ENCODE measurements around the gene GABBR2.

GABBR2 gene

DNA sequence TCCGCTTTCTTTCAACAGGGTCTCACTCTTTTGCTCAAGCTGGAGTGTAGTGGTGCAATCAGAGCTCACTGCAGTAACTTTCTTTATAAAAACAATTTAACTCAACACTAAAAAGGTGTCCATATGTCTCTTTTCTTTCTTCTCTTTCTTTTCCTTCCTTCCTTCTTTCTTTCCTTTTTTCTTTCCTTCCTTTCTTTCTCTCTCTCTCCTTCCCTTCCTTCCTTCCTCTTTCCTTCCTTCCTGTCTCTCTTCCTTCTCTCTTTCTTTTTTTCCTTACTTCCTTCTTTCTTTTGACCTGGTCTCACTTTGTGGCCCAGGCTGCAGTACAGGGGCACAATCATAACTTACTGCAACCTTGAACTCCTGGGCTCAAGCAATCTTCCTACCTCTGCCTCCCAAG lies 427.5 kb downstream of the GABBR2 start:
- in situ Hi-C loops (cut with HindIII; ENCODE audit: low sequenced_read_pairs), result loop anchor here (10.0 kb wide), 2 partner anchors 76 to 156 kb away; no protein-coding TSS in a partner anchor
- TF ChIP-seq, protein P1, sequence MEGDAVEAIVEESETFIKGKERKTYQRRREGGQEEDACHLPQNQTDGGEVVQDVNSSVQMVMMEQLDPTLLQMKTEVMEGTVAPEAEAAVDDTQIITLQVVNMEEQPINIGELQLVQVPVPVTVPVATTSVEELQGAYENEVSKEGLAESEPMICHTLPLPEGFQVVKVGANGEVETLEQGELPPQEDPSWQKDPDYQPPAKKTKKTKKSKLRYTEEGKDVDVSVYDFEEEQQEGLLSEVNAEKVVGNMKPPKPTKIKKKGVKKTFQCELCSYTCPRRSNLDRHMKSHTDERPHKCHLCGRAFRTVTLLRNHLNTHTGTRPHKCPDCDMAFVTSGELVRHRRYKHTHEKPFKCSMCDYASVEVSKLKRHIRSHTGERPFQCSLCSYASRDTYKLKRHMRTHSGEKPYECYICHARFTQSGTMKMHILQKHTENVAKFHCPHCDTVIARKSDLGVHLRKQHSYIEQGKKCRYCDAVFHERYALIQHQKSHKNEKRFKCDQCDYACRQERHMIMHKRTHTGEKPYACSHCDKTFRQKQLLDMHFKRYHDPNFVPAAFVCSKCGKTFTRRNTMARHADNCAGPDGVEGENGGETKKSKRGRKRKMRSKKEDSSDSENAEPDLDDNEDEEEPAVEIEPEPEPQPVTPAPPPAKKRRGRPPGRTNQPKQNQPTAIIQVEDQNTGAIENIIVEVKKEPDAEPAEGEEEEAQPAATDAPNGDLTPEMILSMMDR (IDR thresholded peaks at IDR 0.05; ENCODE audit: low read depth, low read length, missing control alignments), result no peak
- DNase-seq (ENCODE audit: low read depth), result no peak
- H3K4me3 ChIP-seq (ENCODE audit: low read depth, low read length), result no peak overlapping the region

DNA sequence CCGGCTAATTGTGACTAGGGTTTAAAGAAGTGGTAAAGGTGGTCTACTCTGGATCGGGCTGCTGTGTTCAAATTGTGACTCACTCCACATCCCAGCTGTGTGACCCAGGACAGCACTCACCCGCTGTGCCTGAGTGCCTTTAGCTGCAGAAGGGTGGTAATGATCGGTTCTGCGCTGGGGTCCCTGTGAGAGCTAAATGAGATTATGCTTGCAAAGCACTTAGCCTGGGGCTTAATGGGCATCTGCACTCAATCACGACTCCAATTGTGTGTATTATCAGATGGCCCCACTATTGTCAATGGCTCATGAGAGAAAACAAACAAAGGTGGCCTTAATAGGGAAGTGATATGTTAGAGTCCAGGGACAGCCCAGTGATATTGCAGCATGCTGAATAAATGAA lies 428.2 kb downstream of the GABBR2 start:
- TF ChIP-seq, protein P1 (IDR thresholded peaks at IDR 0.05; ENCODE audit: low read depth, low read length, missing control alignments), result no peak
- in situ Hi-C loops (cut with HindIII; ENCODE audit: low sequenced_read_pairs), result loop anchor here (10.0 kb wide), 2 partner anchors 76 to 156 kb away; no protein-coding TSS in a partner anchor
- DNase-seq (ENCODE audit: low read depth), result no peak
- H3K4me3 ChIP-seq (ENCODE audit: low read depth, low read length), result no peak overlapping the region

DNA sequence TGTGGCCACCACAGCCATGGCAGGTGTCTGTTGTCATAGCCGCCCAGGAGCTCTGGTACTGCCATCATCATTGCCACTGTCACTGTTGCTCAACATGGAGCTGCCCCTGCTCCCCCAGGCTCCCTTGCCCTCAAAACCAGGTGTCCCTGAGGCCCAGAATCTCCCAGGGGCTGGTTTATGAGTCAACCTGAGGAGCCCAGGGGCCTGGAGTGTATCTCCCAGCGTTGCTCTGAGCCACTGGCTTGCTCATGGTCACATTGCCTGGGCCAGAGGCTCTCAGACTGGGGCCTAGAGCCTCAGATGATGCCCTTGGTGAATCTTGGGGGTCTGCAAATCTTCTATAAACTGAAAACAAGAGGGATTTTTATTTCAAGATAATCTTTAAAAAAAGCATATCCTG lies 428.6 kb downstream of the GABBR2 start:
- TF ChIP-seq, protein P1 (IDR thresholded peaks at IDR 0.05; ENCODE audit: low read depth, low read length, missing control alignments), result no peak
- no peak overlapping the region for H3K4me3 ChIP-seq (ENCODE audit: low read depth, low read length)
- no peak for DNase-seq (ENCODE audit: low read depth)
- in situ Hi-C loops (cut with HindIII; ENCODE audit: low sequenced_read_pairs), result loop anchor here (10.0 kb wide), 2 partner anchors 75 to 155 kb away; no protein-coding TSS in a partner anchor

DNA sequence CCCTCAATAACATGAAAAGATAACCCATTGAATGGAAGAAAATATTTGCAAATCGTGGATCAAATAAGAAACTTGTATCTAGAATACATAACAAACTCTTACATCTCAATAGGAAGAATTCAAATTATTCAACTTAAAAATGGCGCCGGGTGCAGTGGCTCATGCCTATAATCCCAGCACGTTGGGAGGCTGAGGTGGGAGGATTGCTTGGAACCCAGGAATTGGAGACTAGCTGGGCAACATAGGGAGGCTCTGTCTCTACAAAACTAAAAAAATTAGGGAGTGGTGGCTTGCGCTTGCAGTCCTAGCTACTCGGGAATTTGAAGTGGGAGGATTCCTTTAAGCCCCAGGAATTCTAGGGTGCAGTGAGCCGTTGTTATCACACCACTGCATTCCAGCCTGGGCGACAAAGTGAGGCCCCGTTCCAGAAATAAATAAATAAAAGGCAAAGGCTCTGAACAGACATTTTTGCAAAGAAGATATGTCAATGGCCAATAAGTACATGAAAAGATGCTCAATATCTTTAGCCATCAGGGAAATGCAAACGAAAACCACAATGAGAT lies 431.7 kb downstream of the GABBR2 start:
- in situ Hi-C loops (cut with HindIII; ENCODE audit: low sequenced_read_pairs), result no loop called here
- TF ChIP-seq, protein P1 (IDR thresholded peaks at IDR 0.05; ENCODE audit: low read depth, low read length, missing control alignments), result no peak

DNA sequence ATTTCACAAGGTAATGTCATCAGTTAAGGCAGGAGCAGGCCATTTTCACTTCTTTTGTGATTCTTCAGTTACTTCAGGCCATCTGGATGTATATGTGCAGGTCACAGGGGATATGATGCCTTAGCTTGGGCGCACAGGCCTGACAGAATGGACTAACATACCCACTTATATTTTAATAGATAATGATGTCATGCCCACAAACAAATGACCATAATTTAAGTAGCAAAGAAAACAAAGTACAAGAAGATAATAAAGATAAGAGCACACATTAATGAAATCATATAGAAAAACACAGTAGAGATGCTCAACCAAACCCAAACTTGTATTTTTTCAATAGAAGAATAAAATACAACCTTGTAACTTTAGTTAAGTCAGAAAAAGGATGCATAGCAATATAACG lies 433.6 kb downstream of the GABBR2 start:
- DNase-seq (ENCODE audit: low read depth), result no peak
- TF ChIP-seq, protein P1 (IDR thresholded peaks at IDR 0.05; ENCODE audit: low read depth, low read length, missing control alignments), result no peak
- in situ Hi-C loops (cut with HindIII; ENCODE audit: low sequenced_read_pairs), result no loop called here
- H3K4me3 ChIP-seq (ENCODE audit: low read depth, low read length), result no peak overlapping the region

More for the DNA sequence above, 431.7 kb downstream of the GABBR2 start:
- H3K4me3 ChIP-seq (ENCODE audit: low read depth, low read length), result no peak overlapping the region
- DNase-seq (ENCODE audit: low read depth), result no peak

DNA sequence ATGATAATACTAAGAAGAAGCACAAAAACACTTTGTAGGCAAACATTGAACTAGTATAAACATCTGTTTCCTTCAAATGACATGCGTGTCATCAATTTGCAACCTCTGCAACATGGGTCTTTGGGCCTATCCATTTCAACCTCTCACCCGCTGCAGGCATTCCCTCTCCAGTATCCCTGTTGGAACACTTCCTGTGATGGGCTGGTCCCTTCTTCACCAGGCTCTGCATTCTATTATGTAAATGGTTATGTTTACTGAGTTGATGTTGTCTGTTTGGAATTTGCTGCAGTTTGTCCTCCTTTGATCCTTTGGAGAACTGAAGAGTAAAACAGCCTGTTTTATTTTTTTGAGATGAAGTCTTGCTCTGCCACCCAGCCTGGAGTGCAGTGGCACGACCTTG lies 436.7 kb downstream of the GABBR2 start:
- TF ChIP-seq, protein P1 (IDR thresholded peaks at IDR 0.05; ENCODE audit: low read depth, low read length, missing control alignments), result no peak
- in situ Hi-C loops (cut with HindIII; ENCODE audit: low sequenced_read_pairs), result no loop called here
- DNase-seq (ENCODE audit: low read depth), result no peak
- H3K4me3 ChIP-seq (ENCODE audit: low read depth, low read length), result no peak overlapping the region
